ENCODE measurements around the gene MSRB1.

- TF ChIP-seq, protein P1, sequence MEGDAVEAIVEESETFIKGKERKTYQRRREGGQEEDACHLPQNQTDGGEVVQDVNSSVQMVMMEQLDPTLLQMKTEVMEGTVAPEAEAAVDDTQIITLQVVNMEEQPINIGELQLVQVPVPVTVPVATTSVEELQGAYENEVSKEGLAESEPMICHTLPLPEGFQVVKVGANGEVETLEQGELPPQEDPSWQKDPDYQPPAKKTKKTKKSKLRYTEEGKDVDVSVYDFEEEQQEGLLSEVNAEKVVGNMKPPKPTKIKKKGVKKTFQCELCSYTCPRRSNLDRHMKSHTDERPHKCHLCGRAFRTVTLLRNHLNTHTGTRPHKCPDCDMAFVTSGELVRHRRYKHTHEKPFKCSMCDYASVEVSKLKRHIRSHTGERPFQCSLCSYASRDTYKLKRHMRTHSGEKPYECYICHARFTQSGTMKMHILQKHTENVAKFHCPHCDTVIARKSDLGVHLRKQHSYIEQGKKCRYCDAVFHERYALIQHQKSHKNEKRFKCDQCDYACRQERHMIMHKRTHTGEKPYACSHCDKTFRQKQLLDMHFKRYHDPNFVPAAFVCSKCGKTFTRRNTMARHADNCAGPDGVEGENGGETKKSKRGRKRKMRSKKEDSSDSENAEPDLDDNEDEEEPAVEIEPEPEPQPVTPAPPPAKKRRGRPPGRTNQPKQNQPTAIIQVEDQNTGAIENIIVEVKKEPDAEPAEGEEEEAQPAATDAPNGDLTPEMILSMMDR (IDR thresholded peaks at IDR 0.05 in 8 of 11, conservative IDR thresholded peaks at IDR 0.05 in 3 of 11) = no peak
- no peak for TF ChIP-seq POLR2A (IDR thresholded peaks at IDR 0.05)
Measured at GRCh38 chr16:1903220-1903574, 39.8 kb downstream of the MSRB1 start.

All from spleen (tissue), 7 donors.